SK-N-SH treated with all-trans-retinoic acid at 6 μM for 48 hours (cell line): ENCODE data around the gene SMIM10.
A peak's percentile ranks its signal among the peaks of the same experiment; 100 is the strongest.
"Not testable (repeated sequence)": the region's sequence is repeated elsewhere in the genome, so short reads cannot be mapped to it uniquely, and the experiment has no call there.

Experiments used
- ATAC-seq: fragments of 200-7000 bp; cut with Tn5 transposase; 3 replicates; pipeline ENCODE4 v1.9.1; 2020; ENCODE audit warnings: mild to moderate bottlenecking, moderate library complexity
- ARNTL ChIP-seq: fragments of 450-650 bp; formaldehyde crosslinking; IDR thresholded peaks from 2 replicates; pipeline ENCODE4 v1.5.0; 2020; ENCODE audit warnings: low read depth, mild to moderate bottlenecking, moderate library complexity, borderline replicate concordance
- BACH2 ChIP-seq: fragments of 250-450 bp; sonication (Bioruptor Pico); IDR thresholded peaks from 2 replicates; pipeline ENCODE4 v1.9.0; 2021; ENCODE audit warnings: mild to moderate bottlenecking, borderline replicate concordance
- CREB5 ChIP-seq: fragments of 250-450 bp; sonication (Bioruptor Pico); IDR thresholded peaks from 2 replicates; pipeline ENCODE4 v1.5.1; 2020; ENCODE audit warnings: low read depth, mild to moderate bottlenecking, moderate library complexity
- CSDC2 ChIP-seq: fragments of 250-450 bp; sonication (Bioruptor Pico); IDR thresholded peaks from 2 replicates; pipeline ENCODE4 v1.5.0; 2020; ENCODE audit warnings: mild to moderate bottlenecking, moderate library complexity
- GLIS3 ChIP-seq: fragments of 250-450 bp; sonication (Bioruptor Pico); IDR thresholded peaks from 2 replicates; pipeline ENCODE4 v1.5.0; 2020; ENCODE audit warnings: mild to moderate bottlenecking, moderate library complexity
- ISL1 ChIP-seq: fragments of 250-450 bp; sonication (Bioruptor Pico); IDR thresholded peaks from 2 replicates; pipeline ENCODE4 v2.1.2; 2022; ENCODE audit warnings: mild to moderate bottlenecking, moderate library complexity
- OSR1 ChIP-seq: fragments of 250-450 bp; sonication (Bioruptor Pico); IDR thresholded peaks from 2 replicates; pipeline ENCODE4 v1.8.0; 2022; ENCODE audit warnings: moderate library complexity, mild to moderate bottlenecking, inconsistent platforms
- PATZ1 ChIP-seq: fragments of 250-450 bp; sonication (Bioruptor Pico); IDR thresholded peaks from 2 replicates; pipeline ENCODE4 v1.8.0; 2020; ENCODE audit warnings: mild to moderate bottlenecking, moderate library complexity, borderline replicate concordance
- PPARA ChIP-seq: fragments of 250-450 bp; sonication (Bioruptor Pico); IDR thresholded peaks from 2 replicates; pipeline ENCODE4 v1.5.0; 2020; ENCODE audit warnings: mild to moderate bottlenecking, borderline replicate concordance
- RARB ChIP-seq: fragments of 250-450 bp; sonication (Bioruptor Pico); IDR thresholded peaks from 2 replicates; pipeline ENCODE4 v1.8.0; 2021; ENCODE audit warnings: mild to moderate bottlenecking, moderate library complexity
- TCF4 ChIP-seq: fragments of 250-450 bp; sonication (Bioruptor Pico); IDR thresholded peaks from 2 replicates; pipeline ENCODE4 v1.8.0; 2021; ENCODE audit warnings: mild to moderate bottlenecking, moderate library complexity, borderline replicate concordance
- TSHZ2 ChIP-seq: fragments of 250-450 bp; sonication (Bioruptor Pico); IDR thresholded peaks from 2 replicates; pipeline ENCODE4 v1.5.0; 2020; ENCODE audit warnings: mild to moderate bottlenecking, moderate library complexity
- ZFP30 ChIP-seq: fragments of 450-650 bp; formaldehyde crosslinking; IDR thresholded peaks from 2 replicates; pipeline ENCODE4 v1.5.0; 2022; ENCODE audit warnings: mild to moderate bottlenecking, moderate library complexity
- ZNF565 ChIP-seq: fragments of 450-650 bp; formaldehyde crosslinking; conservative IDR thresholded peaks from 2 replicates; pipeline ENCODE4 v1.5.0; 2020; ENCODE audit warnings: low read depth, mild to moderate bottlenecking, moderate library complexity
- ZNF8 ChIP-seq: fragments of 450-650 bp; formaldehyde crosslinking; IDR thresholded peaks from 2 replicates; pipeline ENCODE4 v1.5.0; 2020; ENCODE audit warnings: mild to moderate bottlenecking, moderate library complexity

Gene SMIM10

GRCh38 chrX:134990801-134991481, at the start of gene SMIM10:
Gene SMIM10, plus strand, starts transcription at chrX:134990991. Its CDS starts 105 bp downstream, at chrX:134991096.
- peak; percentile 95 for ATAC-seq
- no peak for TF ChIP-seq CREB5
- TF ChIP-seq ISL1 (CRISPR knock-in tag) = no peak
- no peak for TF ChIP-seq GLIS3 (CRISPR knock-in tag)

GRCh38 chrX:134946364-134946763, 44.4 kb upstream of the SMIM10 start:
- not testable (repeated sequence) for ATAC-seq

GRCh38 chrX:134948333-134949241, 42.2 kb upstream of the SMIM10 start:
- TF ChIP-seq PPARA = no peak
- no peak for TF ChIP-seq ZNF565 (CRISPR knock-in tag)
- no peak for TF ChIP-seq TSHZ2
- TF ChIP-seq ISL1 (CRISPR knock-in tag) = peak; percentile 13; the same call in 1 of the 2 replicates
- no peak for TF ChIP-seq BACH2 (CRISPR knock-in tag)
- no peak; the same call in 2 of the 3 replicates for ATAC-seq

GRCh38 chrX:134949271-134949670, 41.5 kb upstream of the SMIM10 start:
- no peak for TF ChIP-seq OSR1
- TF ChIP-seq GLIS3 (CRISPR knock-in tag) = no peak
- TF ChIP-seq CREB5 = no peak
- no peak for TF ChIP-seq PPARA
- no peak for TF ChIP-seq RARB (CRISPR knock-in tag)
- no peak for TF ChIP-seq ARNTL
- no peak for TF ChIP-seq BACH2 (CRISPR knock-in tag)
- no peak for TF ChIP-seq PATZ1
- TF ChIP-seq ZNF565 (CRISPR knock-in tag) = no peak
- no peak for TF ChIP-seq CSDC2 (CRISPR knock-in tag)
- no peak for TF ChIP-seq TCF4
- ATAC-seq = no peak

- TF ChIP-seq RARB (CRISPR knock-in tag) (no peak), ZNF8 (peak; percentile 33; the same call in 1 of the 2 replicates), GLIS3 (CRISPR knock-in tag) (no peak), ZFP30 (no peak)
These were observed 33.0 kb upstream of the SMIM10 start for GRCh38 chrX:134957836-134958235.

GRCh38 chrX:134960366-134960765, 30.4 kb upstream of the SMIM10 start:
- not testable (repeated sequence) for ATAC-seq

More at GRCh38 chrX:134957836-134958235, 33.0 kb upstream of the SMIM10 start:
- ATAC-seq = no peak
